ENCODE data around the gene PLEKHA7.

Gene PLEKHA7

DNA sequence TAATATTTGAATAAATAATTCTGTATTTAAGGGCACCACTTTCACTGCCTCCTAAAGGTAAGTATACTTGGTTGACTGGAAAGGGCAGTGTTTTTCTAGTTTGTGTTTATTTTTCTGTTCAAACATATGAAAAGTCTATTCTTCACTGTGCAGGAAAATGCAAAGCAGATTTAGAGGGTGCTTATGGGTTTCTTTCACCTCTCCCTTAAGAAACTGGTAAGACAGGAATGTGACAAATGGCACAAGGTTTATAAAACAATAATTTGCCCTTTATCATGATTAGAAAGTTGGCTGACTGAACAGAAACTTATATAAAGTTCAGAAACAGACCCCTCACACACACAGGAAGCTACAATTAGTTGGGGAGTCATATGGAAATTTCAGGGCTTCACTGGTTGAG lies 60.6 kb downstream of the PLEKHA7 start:
- TF ChIP-seq, protein P1, sequence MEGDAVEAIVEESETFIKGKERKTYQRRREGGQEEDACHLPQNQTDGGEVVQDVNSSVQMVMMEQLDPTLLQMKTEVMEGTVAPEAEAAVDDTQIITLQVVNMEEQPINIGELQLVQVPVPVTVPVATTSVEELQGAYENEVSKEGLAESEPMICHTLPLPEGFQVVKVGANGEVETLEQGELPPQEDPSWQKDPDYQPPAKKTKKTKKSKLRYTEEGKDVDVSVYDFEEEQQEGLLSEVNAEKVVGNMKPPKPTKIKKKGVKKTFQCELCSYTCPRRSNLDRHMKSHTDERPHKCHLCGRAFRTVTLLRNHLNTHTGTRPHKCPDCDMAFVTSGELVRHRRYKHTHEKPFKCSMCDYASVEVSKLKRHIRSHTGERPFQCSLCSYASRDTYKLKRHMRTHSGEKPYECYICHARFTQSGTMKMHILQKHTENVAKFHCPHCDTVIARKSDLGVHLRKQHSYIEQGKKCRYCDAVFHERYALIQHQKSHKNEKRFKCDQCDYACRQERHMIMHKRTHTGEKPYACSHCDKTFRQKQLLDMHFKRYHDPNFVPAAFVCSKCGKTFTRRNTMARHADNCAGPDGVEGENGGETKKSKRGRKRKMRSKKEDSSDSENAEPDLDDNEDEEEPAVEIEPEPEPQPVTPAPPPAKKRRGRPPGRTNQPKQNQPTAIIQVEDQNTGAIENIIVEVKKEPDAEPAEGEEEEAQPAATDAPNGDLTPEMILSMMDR (IDR thresholded peaks at IDR 0.05; ENCODE audit: low read depth, low read length) = no peak
- no peak for DNase-seq (ENCODE audit: extremely low read depth, low read depth)

DNA sequence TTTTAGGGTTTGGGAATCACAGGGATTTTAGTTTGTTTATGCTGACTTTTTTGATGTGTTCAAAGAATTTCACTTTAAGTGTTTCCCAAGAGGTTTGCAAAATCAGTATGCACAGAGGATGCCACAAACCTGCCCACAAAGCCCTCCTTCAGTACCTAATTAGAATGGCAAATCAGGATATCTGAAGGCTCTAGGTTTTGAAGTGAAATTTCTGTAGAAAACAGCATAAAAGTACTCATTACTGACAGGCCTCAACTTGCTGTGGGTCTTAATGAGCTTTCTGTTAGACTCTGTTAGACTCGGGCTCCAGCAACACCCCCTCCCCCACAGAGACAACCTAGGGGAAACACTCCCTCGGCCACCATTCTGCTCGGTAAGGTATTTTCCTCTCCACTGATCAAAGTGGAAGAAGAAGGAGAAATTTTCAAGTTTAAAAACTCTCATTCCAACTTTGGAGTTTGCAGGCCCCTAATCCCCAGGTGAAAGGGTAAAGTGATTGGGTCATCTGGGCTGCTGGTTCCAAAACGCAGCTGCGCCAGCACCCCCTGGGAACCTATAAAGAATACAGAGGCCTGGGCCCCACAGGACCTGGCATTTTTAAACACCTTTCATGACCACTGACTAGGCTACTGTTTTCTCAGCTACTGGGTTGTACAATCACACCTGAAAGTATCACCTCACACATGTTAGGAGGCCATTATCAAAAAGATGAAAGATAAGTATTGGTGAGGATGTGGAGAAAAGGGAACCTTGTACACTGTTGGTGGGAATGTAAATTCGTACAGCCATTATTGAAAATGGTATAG lies 67.5 kb downstream of the PLEKHA7 start:
- no peak for DNase-seq (ENCODE audit: extremely low read depth, low read depth)
- TF ChIP-seq, protein P1 (IDR thresholded peaks at IDR 0.05; ENCODE audit: low read depth, low read length) = no peak

DNA sequence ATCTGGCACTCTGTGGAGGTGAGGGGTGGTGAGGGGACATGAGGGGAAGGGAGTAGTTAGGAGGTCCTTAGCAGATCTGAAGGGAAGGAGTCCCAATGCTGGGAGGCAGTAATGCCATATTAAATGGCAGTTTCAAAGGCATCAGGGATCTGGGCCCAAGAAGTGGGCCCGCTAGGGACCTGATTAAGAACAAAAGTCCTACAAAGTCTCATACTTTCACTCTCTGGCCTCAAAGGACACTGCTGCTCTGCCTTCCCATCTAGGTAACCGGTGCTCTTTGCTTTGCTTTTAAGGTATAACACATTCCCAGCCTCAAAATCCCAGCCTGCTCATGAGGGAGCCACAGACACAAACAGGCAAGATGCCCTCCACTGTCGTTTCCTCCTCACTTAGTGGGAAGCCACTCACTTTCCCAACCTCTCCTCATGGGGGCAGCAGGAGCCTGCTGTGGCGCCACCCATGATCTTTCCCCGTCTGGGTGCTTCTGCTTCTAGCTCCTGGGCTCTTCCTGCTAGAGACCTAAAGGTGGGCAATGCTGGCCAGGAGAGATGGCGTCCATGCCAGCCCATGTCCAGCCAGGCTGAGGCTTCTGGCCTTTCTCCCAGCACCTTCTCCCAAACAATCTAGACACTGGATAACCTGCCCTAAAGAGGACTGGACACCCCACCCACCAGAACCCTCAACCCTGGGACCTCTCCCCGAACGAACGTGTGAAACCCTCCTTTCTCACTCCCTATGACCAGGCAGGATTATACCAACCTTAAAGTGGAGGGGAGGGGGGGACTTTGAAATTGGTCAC lies 68.3 kb downstream of the PLEKHA7 start:
- TF ChIP-seq, protein P1 (IDR thresholded peaks at IDR 0.05; ENCODE audit: low read depth, low read length) = peak; percentile 20
- DNase-seq (ENCODE audit: extremely low read depth, low read depth) = no peak

DNA sequence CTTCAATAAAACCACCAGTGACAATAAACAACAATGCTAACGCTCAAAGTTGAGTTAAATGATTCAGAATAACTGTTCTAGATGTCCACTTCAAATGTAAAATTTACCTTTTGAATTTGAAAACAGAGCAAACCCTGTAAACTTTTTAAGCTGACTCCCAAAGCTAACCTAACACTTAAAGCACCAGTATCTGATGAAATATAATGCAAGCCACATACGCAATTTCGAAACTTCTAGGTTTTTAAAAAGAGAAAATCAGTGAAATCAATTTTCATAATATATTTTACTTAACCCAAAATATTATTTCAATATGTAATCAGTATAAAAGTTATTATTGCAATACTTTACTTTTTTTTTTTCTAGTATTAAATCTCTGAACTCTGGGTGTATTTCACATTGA lies 71.3 kb downstream of the PLEKHA7 start:
- TF ChIP-seq, protein P1 (IDR thresholded peaks at IDR 0.05; ENCODE audit: low read depth, low read length) = no peak

DNA sequence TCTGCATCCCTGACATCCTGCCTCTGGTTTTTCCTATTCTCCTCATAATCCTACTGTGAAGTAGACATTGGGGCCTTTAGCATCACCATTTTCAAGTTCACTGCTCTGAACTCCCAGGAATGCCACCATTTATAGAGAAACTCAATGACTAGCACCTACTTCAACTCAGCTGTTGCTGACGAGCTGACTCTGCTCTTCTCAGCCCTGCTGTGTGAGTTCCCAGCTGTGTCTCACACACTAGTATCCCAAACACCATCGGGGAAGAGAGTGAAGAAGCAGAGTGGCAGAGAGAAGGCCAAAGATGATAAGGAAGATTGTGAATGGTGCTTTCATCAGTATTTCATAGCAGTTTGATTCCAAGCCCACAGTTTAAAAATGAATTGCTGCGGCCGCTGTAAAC lies 71.9 kb downstream of the PLEKHA7 start:
- TF ChIP-seq, protein P1 (IDR thresholded peaks at IDR 0.05; ENCODE audit: low read depth, low read length) = no peak
- DNase-seq (ENCODE audit: extremely low read depth, low read depth) = no peak

More for the DNA sequence above, 71.3 kb downstream of the PLEKHA7 start:
- DNase-seq (ENCODE audit: extremely low read depth, low read depth) = no peak

DNA sequence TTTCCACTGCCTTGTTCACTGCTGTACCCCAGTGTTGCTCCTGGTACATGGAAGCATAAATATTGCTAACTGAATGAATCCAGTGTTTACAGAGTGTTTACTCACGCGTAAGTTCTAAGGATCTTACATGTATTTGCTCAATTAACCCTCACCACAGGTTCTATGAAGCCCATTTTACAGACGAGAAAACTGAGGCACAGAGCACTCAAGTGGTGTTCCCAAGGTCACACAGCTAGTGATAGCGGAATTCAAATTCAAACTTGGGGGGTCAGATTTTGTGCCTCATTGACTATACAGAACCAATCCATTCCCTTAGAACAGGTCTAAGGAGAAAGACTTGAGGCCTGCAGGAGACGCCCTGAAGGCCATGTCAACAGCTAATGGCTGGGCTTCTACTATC lies 72.3 kb downstream of the PLEKHA7 start:
- TF ChIP-seq, protein P1 (IDR thresholded peaks at IDR 0.05; ENCODE audit: low read depth, low read length) = no peak
- no peak for DNase-seq (ENCODE audit: extremely low read depth, low read depth)

DNA sequence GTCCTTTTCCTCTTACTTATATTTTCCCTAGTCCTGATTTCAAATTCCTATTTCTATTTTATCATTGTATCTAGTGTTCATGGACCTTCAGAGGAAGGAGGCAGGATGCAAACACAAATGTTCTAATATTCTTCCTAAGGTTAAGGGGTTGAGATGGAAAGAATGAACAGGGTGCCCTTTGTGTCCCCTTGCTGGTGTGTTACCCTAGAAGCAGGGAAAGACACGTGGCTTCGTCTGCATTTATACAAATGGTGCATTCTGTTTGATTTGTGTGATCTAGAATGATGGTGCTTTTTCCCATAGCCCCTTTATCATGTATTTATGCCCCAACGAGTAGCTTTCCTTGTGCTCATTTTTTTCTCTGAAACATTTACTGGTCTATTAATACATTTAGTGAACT lies 76.2 kb downstream of the PLEKHA7 start:
- TF ChIP-seq, protein P1 (IDR thresholded peaks at IDR 0.05; ENCODE audit: low read depth, low read length) = no peak
- DNase-seq (ENCODE audit: extremely low read depth, low read depth) = no peak
